HEK293 (cell line): ENCODE results near the gene LFNG.

Source experiments
- CTCF ChIA-PET: fragments of 350-600 bp; formaldehyde crosslinking; extraction: SDS; loops from one replicate; lab custom pipeline; 2021; ENCODE audit warnings: antibody characterized with exemption; lab: Yijun Ruan, JAX
- POLR2A ChIA-PET: fragments of 300-600 bp; formaldehyde crosslinking; extraction: SDS; loops from one replicate; lab custom pipeline; 2020; ENCODE audit warnings: antibody characterized with exemption, inconsistent platforms; lab: Yijun Ruan, JAX
- H3K27ac ChIP-seq: fragments of 200-500 bp; sonication (Bioruptor generic); 2 replicates; pipeline ENCODE4 v1.5.1; 2014; ENCODE audit warnings: low read depth, low read length, control low read depth, inconsistent platforms; ENCODE audit errors: extremely low read depth
- H3K36me3 ChIP-seq, 2 experiments: fragments of 200-500 bp in 1 of 2; sonication (Bioruptor generic) in 1 of 2; 1 replicate in 1 of 2; 2 replicates in 1 of 2; pipeline ENCODE4 v1.5.1; 2014 to 2017; ENCODE audit warnings: inconsistent platforms in 2 of 2, low read length in 2 of 2; ENCODE audit not compliant: control insufficient read depth in 2 of 2, insufficient read depth in 1 of 2
- H3K4me1 ChIP-seq: fragments of 200-500 bp; sonication (Bioruptor generic); 2 replicates; pipeline ENCODE4 v1.5.1; 2014; ENCODE audit warnings: mild to moderate bottlenecking, low read length, inconsistent platforms; ENCODE audit not compliant: control insufficient read depth, insufficient read depth
- H3K4me3 ChIP-seq: 2 replicates; pipeline ENCODE4 v1.5.1; 2011; ENCODE audit warnings: low read depth, mild to moderate bottlenecking, control low read depth, low read length, moderate library complexity
- H3K9me3 ChIP-seq: fragments of 200-500 bp; sonication (Bioruptor generic); 2 replicates; pipeline ENCODE4 v1.5.1; 2014; ENCODE audit warnings: low read depth, low read length, inconsistent platforms; ENCODE audit not compliant: control insufficient read depth, insufficient read depth
- GLI2 ChIP-seq: fragments of 450-650 bp; formaldehyde crosslinking; IDR thresholded peaks from 2 replicates; pipeline ENCODE4; 2017; ENCODE audit warnings: missing biosample characterization, missing genetic modification characterization, low read depth, borderline replicate concordance
- GLIS2 ChIP-seq: fragments of 450-650 bp; formaldehyde crosslinking; IDR thresholded peaks from 2 replicates; pipeline ENCODE4 v1.5.1; 2016; ENCODE audit warnings: missing biosample characterization, missing genetic modification characterization
- IKZF3 ChIP-seq: fragments of 450-650 bp; IDR thresholded peaks from 2 replicates; pipeline ENCODE4 v1.5.0; 2018; ENCODE audit warnings: missing biosample characterization, mild to moderate bottlenecking, missing genetic modification characterization, moderate library complexity
- PATZ1 ChIP-seq: fragments of 450-650 bp; formaldehyde crosslinking; IDR thresholded peaks from 2 replicates; pipeline ENCODE4 v1.5.1; 2016; ENCODE audit warnings: missing biosample characterization, missing genetic modification characterization
- ZNF114 ChIP-seq: fragments of 450-650 bp; formaldehyde crosslinking; IDR thresholded peaks from 2 replicates; pipeline ENCODE4 v1.5.0; 2017; ENCODE audit warnings: missing biosample characterization, missing genetic modification characterization
- ZNF121 ChIP-seq: fragments of 450-650 bp; formaldehyde crosslinking; IDR thresholded peaks from 2 replicates; pipeline ENCODE4 v1.5.1; 2016; ENCODE audit warnings: missing biosample characterization, missing genetic modification characterization
- ZNF133 ChIP-seq: fragments of 450-650 bp; formaldehyde crosslinking; IDR thresholded peaks from 2 replicates; pipeline ENCODE4 v1.5.1; 2016; ENCODE audit warnings: missing biosample characterization, missing genetic modification characterization
- ZNF157 ChIP-seq: fragments of 450-650 bp; formaldehyde crosslinking; IDR thresholded peaks from 2 replicates; pipeline ENCODE4 v1.5.1; 2016; ENCODE audit warnings: missing biosample characterization, missing genetic modification characterization
- ZNF16 ChIP-seq: fragments of 450-650 bp; formaldehyde crosslinking; IDR thresholded peaks from 2 replicates; pipeline ENCODE4 v1.5.1; 2016; ENCODE audit warnings: low read depth, missing biosample characterization, missing genetic modification characterization
- ZNF202 ChIP-seq: fragments of 450-650 bp; formaldehyde crosslinking; IDR thresholded peaks from 2 replicates; pipeline ENCODE4 v1.5.1; 2016; ENCODE audit warnings: missing biosample characterization, missing genetic modification characterization, borderline replicate concordance
- ZNF449 ChIP-seq: fragments of 450-650 bp; formaldehyde crosslinking; IDR thresholded peaks from 2 replicates; pipeline ENCODE4 v1.5.1; 2017; ENCODE audit warnings: missing biosample characterization, mild to moderate bottlenecking, missing genetic modification characterization, moderate library complexity
- ZNF585B ChIP-seq: fragments of 450-650 bp; formaldehyde crosslinking; IDR thresholded peaks from 2 replicates; pipeline ENCODE4 v1.5.1; 2016; ENCODE audit warnings: missing biosample characterization, missing genetic modification characterization
- ZNF654 ChIP-seq: fragments of 450-650 bp; formaldehyde crosslinking; IDR thresholded peaks from 2 replicates; pipeline ENCODE4 v1.5.1; 2016; ENCODE audit warnings: low read depth, missing biosample characterization, missing genetic modification characterization
- ZSCAN16 ChIP-seq: fragments of 450-650 bp; formaldehyde crosslinking; IDR thresholded peaks from 2 replicates; pipeline ENCODE4 v1.5.1; 2016; ENCODE audit warnings: missing biosample characterization, missing genetic modification characterization

Gene LFNG

GRCh38 chr7:2566348-2566889 lies 46.8 kb downstream of the LFNG start:
- ChIA-PET CTCF (no interaction called here), POLR2A (interaction anchor here (0.6 kb wide), 2 partner anchors 76 to 712 kb away, joined by 3 read pairs; no protein-coding TSS in a partner anchor)

GRCh38 chr7:2566890-2567678 lies 47.5 kb downstream of the LFNG start:
- ChIA-PET CTCF (interaction anchor here (0.7 kb wide), 1 partner anchor 116 kb away, joined by 3 read pairs; no protein-coding TSS in a partner anchor), POLR2A (interaction anchor here (0.6 kb wide), 3 partner anchors 11 to 712 kb away, joined by 3 to 14 read pairs (median 3); no protein-coding TSS in a partner anchor)
- H3K9me3 ChIP-seq: no peaks in the 10 kb centered on the region
- no peak overlapping the region for H3K4me3 ChIP-seq
- no peak for TF ChIP-seq GLI2 (tag by site-specific recombination)
- no peak for TF ChIP-seq ZNF16
- no peak for TF ChIP-seq PATZ1 (tag by site-specific recombination)
- no peak for TF ChIP-seq ZNF114 (tag by site-specific recombination)
- TF ChIP-seq ZNF157: no peak
- TF ChIP-seq ZNF585B (tag by site-specific recombination): no peak
- no peak for TF ChIP-seq ZNF202
- TF ChIP-seq ZSCAN16 (tag by site-specific recombination): no peak
- no peaks in the 10 kb centered on the region for H3K4me1 ChIP-seq
- H3K27ac ChIP-seq: no peak overlapping the region
- H3K36me3 ChIP-seq: peaks cover 6 to 13% of the 10 kb centered on the region in 2 experiments; a peak in 2 of 3 replicates

More at GRCh38 chr7:2566348-2566889, 46.8 kb downstream of the LFNG start:
- no peak overlapping the region for H3K27ac ChIP-seq
- H3K4me3 ChIP-seq: no peak overlapping the region
- no peaks in the 10 kb centered on the region for H3K4me1 ChIP-seq
- H3K36me3 ChIP-seq: peaks cover 6 to 8% of the 10 kb centered on the region in 2 experiments; a peak in 2 of 3 replicates
- TF ChIP-seq IKZF3 (tag by site-specific recombination): no peak
- 0 out of 2 replicates have a peak, but pooled peaks have one; percentile 37 for TF ChIP-seq ZNF121
- TF ChIP-seq, all 188 proteins: peak for 1
- H3K9me3 ChIP-seq: no peaks in the 10 kb centered on the region

GRCh38 chr7:2567679-2568278 lies 48.2 kb downstream of the LFNG start:
- Histone ChIP-seq H3K9me3 (no peaks in the 10 kb centered on the region), H3K27ac (no peak overlapping the region), H3K4me3 (no peak overlapping the region), H3K36me3 (peaks cover 6 to 18% of the 10 kb centered on the region in 2 experiments; a peak in 2 of 3 replicates), H3K4me1 (no peaks in the 10 kb centered on the region)
- CTCF ChIA-PET: no interaction called here
- TF ChIP-seq GLIS2 (tag by site-specific recombination) (no peak), ZNF654 (tag by site-specific recombination) (peak; percentile 31), ZNF449 (tag by site-specific recombination) (no peak), ZNF133 (no peak)
- POLR2A ChIA-PET: no interaction called here
